Cerebellar nuclear complex (tissue), 1 donor: Measurements from ENCODE around the gene COPG2.
"Not testable (repeated sequence)": the region's sequence is repeated elsewhere in the genome, so short reads cannot be mapped to it uniquely, and the experiment has no call there.

Experiments used
- DNase-seq, 2 experiments: peaks; one replicate each; lab custom pipeline; 2025; lab: John Stamatoyannopoulos, UW

COPG2 gene

GRCh38 chr7:130650611-130651120 is 17.9 kb downstream of the COPG2 start:
- peak; percentile 87 to 89 for DNase-seq

DNA sequence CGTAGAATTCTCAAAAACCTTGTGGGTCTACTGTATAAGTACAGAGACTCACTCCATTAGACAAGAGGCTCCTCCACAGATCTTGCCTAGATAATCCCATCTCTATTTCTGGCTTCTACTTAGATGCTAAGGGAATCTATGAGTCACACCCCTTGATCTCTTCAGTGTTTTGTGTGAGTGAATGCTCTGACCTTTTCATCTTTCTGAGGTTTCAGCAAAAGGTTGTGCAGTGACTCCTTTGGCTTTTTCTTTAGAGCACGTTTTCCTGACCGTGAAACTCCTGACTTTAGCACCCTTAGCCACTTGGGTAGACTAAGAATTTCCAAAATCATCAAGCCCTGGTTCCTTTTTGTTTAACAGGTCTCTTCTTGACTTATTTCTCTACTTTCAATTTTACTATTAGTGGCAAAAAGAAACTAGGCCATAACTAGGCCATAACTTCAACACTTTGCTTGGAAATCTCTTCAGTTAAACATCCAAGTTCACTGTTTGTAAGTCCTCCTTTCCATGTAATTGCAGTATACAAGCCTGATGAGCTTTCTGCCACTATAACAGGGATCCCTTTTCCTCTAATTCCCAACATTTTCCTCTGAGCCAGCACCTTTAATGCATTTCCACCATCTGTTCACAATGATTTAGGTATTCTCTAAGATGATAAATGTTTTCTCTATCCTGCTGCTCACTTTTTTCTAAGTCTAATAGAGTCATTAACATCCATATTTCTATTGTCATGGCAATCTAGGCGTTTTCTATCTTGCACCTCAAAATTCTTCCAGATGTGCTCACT is 19.4 kb downstream of the COPG2 start:
- no peak for DNase-seq

DNA sequence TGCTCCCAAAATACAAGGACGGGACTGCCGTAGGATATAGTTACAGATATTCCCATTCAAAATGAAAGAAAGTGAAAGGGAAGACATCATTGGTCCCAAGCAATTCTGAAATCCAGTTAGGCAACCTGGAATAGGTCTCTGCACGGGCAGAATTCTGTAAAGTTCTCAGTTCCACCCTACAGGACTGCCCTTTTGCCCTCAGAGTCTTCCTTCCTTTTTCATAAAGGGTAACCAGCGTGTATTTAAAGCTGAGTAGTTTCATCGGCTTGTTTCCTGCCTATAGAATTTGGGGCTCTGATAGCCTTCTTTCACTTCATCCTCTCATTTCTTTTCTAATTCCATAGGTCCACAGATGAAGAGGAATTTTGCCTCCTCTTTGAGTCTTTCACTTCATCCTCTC is 20.0 kb downstream of the COPG2 start:
- no peak for DNase-seq

GRCh38 chr7:130642383-130642782 is 26.2 kb downstream of the COPG2 start:
- no peak for DNase-seq

- no peak for DNase-seq
Observed at GRCh38 chr7:130641497-130641896, 27.1 kb downstream of the COPG2 start.

DNA sequence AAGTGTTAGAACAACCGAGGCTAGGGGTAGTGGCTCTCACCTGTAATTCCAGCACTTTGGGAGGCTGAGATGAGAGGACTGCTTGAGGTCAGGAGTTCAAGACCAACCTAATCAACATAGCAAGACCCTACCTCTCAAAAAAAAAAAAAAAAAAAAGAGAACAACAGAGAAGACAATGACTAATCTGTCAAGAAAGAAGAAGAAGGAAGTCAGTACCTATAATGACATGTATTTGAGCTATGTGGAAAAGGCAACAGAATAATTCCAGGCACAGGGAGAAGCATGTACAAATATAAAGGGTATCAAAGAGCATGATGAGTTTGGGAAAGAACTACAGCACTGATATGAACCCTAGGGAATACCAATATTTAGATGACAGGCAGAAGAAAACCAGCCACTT is 27.5 kb downstream of the COPG2 start:
- no peak for DNase-seq

DNA sequence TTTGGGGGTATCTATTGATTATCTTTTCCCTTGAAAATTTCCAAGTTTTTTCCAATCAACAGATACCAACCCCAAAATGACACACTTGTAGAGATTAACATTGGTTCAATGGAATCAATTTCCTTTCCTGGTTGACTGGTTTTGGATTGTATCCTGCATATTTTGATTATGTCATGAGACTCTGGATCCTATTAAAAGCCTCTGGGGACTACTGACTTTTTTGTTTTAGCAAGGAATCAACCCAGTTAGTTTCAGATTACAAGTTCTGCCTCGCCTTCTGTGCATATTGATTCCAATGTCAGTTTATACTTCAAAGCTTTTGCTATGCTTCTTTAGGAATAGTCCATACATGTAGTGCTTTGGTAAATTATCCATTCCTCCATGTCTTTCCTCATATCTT is 29.2 kb downstream of the COPG2 start:
- no peak for DNase-seq

GRCh38 chr7:130632111-130632510 is 36.4 kb downstream of the COPG2 start:
- DNase-seq = no peak

DNA sequence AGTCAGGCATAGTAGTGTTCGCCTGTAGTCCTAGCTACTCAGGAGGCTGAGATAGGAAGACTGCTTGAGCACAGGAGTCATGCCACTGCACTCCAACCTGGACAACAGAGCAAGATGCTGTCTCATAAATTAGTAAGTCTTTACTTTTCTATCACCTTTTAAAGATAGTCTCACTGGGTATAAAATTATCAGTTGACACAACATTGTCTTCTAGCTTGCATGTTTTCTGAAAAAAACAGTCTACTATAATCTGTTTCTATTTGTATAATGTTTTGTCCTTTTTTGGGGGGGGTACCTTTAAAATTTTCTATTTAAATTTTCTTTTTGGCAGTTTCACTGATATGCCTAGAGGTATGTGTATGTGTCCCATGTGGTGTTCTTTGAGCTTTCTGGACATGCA is 39.6 kb downstream of the COPG2 start:
- no peak for DNase-seq

DNA sequence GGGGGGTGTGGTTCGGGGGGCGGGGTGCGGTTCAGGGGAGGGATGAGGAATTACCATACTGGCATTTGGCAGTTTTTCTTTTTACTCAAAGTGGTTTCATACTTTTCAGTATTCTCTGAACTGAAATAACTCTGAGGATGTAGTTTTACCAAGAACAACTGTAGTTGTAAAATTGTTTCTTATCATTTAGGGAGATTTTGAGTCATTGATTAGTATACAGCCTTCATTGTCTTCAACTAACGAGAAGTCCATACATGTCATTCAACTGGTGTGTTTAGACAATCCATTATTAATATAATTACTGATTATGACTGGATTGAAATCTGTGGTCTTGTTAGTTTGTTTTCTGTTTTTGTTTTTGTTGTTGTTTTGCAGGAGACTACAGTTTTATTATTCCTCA is 40.8 kb downstream of the COPG2 start:
- DNase-seq = no peak

GRCh38 chr7:130622866-130623265 is 45.7 kb downstream of the COPG2 start:
- no peak for DNase-seq

DNA sequence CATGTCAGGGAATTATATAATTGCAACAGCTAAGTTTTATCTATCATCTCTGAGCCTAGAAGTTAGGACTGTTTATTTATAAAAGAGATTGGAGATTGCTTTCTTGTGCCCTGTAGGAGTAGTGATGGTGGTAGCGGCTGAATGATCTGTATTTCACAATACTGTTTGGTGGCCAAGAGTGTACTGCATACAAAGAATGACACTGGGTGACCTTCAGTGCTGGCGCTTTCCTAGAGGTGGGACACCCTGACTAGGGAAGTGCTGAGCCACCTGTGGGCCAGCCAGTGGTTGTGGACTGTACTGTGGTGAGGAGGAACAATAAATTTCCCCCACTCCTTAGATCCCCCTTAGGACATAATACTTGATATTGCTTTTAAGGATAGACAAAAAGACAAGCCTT is 53.0 kb downstream of the COPG2 start:
- no peak for DNase-seq

DNA sequence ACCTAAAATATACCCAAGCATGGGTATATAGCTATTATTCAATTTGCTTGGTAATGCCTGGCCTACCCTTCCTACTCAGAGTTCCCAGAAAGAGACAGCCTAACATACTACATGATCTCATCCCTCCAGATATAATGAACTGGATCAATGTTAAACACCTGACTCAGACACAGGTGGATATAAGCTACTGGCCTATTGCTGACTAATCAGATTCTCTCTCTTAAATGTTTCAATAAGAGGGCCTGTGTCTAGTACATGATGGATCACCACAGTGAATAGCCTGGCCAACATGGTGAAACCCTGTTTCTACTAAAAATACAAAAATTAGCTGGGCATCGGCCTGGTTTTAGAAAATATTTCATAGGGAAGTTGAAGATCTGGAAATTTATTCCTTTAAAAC is 54.1 kb downstream of the COPG2 start:
- no peak for DNase-seq

- DNase-seq = no peak
Observed at GRCh38 chr7:130611218-130611617, 57.3 kb downstream of the COPG2 start.

GRCh38 chr7:130607066-130607465 is 61.5 kb downstream of the COPG2 start:
- not testable (repeated sequence) for DNase-seq

DNA sequence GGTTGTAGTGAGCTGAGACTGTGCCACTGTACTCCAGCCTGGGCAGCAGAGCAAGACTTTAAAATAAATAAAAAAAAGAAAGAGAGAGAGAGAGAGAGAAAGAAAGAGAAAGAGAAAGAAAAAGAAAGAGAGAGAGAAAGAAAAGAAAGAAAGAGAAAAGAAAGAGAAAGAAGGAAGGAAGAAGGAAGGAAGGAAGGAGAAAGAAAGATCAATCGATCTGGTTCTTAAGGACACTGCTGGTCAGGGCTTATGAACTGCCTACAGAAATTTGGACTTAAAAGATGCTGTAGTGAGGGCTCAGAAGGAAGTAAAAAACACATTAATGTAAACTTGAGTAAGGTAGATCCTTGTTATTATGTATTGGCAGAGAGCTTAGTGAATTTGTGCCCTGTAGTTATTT is 62.4 kb downstream of the COPG2 start:
- no peak for DNase-seq

DNA sequence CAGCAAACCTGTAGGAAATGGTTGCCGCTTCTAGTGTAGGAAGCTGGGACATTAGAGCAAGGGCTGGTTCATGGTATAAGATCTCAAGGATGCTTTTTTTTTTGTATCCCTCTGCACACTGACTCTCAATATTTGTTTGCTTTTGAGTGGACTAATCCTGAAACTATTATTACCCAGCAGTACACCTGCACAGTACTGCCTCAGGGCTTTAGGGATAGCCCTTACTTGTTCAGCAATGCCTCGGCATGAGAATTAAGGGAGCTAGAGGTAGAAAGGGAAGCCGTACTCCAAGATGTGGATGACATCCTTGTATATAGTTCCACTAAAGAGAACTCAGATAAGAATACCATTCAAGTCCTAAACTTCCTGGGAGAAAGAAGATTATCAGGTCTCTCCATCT is 70.5 kb downstream of the COPG2 start:
- no peak for DNase-seq

DNA sequence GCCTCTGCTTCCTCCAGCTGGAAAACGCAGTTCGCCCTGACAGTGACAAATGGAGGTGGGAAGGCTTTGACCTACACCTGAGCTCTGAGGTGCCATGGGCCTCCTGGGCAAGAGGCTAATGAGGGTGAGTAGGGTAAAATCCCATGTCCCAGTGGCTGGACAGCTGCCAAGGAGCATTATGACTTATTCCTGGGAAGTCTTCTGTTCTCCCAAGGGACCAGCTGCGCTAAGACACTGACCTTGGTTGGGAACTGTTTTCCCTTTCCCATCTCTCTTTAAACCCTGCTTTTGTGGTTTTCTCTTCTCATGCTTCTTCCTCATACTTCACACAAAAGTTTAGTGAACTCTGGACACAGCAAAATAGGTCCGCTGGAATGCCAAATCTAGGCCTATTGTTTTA is 72.6 kb downstream of the COPG2 start:
- no peak for DNase-seq

DNA sequence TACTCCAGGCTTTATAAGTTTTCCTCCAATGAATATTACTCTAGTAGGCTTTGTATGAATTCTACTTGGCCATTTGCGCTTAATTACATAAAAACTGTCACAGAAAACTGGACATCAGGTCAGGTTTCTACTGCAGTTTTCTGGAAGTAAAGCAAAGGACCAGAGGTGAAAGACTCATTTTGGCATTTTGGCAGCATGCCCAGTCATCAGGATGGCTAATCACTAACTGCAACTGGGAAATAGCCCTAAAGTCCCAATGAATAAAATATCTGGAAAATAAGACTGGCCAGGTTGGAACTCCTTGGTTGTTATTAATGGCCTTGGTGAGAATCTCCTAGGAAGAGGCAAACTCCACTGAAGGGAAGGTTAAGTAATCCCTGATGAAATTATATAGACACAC is 75.5 kb downstream of the COPG2 start:
- no peak for DNase-seq

GRCh38 chr7:130591464-130591863 is 77.1 kb downstream of the COPG2 start:
- DNase-seq = not testable (repeated sequence)

GRCh38 chr7:130585932-130586331 is 82.6 kb downstream of the COPG2 start:
- not testable (repeated sequence) for DNase-seq

DNA sequence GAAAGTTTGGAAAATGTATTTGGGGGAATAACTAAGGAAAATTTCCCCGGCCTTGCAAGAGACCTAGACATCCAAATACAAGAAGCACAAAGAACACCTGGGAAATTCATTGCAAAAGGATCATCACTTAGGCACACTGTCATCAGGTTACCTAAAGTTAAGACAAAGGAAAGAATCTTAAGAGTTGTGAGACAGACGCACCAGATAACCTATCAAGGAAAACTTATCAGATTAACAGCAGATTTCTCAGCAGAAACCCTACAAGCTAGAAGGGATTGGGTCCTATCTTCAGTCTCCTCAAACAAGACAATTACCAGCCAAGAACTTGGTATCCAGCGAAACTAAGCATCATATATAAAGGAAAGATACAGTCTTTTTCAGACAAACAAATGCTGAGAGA is 93.4 kb downstream of the COPG2 start:
- DNase-seq = not testable (repeated sequence)

GRCh38 chr7:130570144-130570543 is 98.4 kb downstream of the COPG2 start:
- not testable (repeated sequence) for DNase-seq

DNA sequence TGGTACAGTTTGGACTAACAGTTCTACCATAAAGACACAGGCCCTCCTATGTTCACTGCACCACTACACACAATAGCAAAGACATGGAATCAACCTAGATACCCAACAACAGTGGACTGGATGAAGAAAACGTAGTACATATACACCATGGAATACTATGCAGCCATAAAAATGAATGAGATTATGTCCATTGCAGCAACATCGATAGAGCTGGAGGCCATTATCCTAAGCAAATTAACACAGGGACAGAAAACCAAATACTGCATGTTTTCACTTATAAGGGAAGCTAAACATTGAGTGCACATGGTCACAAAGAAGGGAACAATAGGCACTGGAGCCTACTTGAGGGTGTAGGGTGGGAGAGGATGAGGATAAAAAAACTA is 101.7 kb downstream of the COPG2 start:
- DNase-seq = no peak
